GM18867 (cell line): ENCODE measurements around the gene VSIG10L2.

ENCODE experiments used
- ATAC-seq: cut with Tn5 transposase; IDR thresholded peaks from one replicate; pipeline ENCODE4 v1.9.1; 2021; ENCODE audit warnings: mild to moderate bottlenecking, moderate library complexity; ENCODE audit not compliant: unreplicated experiment

Gene VSIG10L2

GRCh38 chr11:125999234-125999880 is 53.5 kb downstream of the VSIG10L2 start:
- no peak for ATAC-seq

- no peak for ATAC-seq
Measured at GRCh38 chr11:126002181-126002580, 56.3 kb downstream of the VSIG10L2 start.
